ENCODE data around the gene ARHGAP22.

DNA sequence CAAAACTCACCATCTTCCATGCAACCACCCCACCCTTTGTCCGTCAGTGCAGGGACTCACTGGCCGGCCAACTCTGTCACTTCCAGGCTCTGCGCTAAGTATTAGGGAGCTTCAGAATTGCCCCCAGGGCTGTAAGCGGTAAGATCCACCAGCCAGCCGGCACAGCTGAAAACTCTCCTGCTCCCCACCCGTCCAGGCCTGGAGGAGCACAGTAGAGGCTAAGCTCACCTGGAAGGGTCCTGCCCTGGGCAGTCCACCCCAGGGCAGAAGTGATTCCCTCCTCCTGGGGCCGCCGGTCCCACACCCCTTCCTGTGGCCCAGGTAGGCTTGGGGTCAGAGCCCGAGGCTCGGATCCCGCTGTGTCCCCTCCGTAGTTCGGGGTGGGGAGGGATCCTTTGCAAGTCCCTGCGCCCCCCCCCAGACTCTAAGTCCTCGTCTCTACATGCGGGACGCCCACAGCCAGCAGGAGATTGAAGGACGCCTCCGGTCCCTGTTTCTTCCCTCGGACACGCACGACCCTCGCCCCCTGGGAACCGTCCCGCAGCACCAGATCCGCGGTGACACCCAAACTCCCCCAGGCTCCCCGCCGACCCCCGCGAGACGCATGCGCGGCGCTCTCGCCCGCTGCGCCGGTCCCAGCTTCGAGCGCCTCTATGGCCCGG is 138.9 kb downstream of the ARHGAP22 start:
- no peak for TF ChIP-seq GATA3 (IDR thresholded peaks at IDR 0.05; ENCODE audit: low read depth, low read length)
- no peak for TF ChIP-seq GATA2 (IDR thresholded peaks at IDR 0.05; ENCODE audit: low read depth, low read length)
